Motor neuron (in vitro differentiated cells): ENCODE data around the gene IBTK. TPM values are rescaled to one million over a fixed set of nuclear protein-coding genes. Genes with fewer than 3 reads are reported as not detected.
"Not testable (repeated sequence)": the region's sequence is repeated elsewhere in the genome, so short reads cannot be mapped to it uniquely, and the experiment has no call there.

ENCODE experiments used
- ATAC-seq, 8 experiments: fragments of 200-7000 bp; cut with Tn5 transposase; replicated peaks in 6 of 8; 2 replicates each; pipeline ENCODE4 v1.8.0; 2021; ENCODE audit warnings: mild to moderate bottlenecking in 8 of 8, moderate library complexity in 8 of 8
- H3K27ac ChIP-seq, 2 donors: fragments of 250-450 bp; sonication (Bioruptor Pico); 2 replicates each; pipeline ENCODE4 v1.9.0; 2021; ENCODE audit warnings: antibody characterized with exemption in 2 of 2, mild to moderate bottlenecking in 2 of 2, moderate library complexity in 1 of 2
- H3K4me1 ChIP-seq, 2 donors: fragments of 250-450 bp; sonication (Bioruptor Pico); replicated peaks in 1 of 2; 2 replicates each; pipeline ENCODE4 v1.6.1; 2021; ENCODE audit warnings: antibody characterized with exemption in 2 of 2, mild to moderate bottlenecking in 2 of 2, moderate library complexity in 1 of 2
- H3K4me3 ChIP-seq, 5 donors: fragments of 250-450 bp; sonication (Bioruptor Pico); 2 replicates each; pipeline ENCODE4 v1.9.0; 2021; ENCODE audit warnings: antibody characterized with exemption in 5 of 5, mild to moderate bottlenecking in 5 of 5, moderate library complexity in 4 of 5
- WGBS, 10 experiments: fragments of 450-650 bp; shearing (Covaris generic); methylation state at CpG; one replicate each; pipeline ENCODE4 v1.0.0; 2022; 5-methylcytosine and 5-hydroxymethylcytosine counted together
- in situ Hi-C, 9 experiments: fragments of 400-800 bp; cut with MboI; loops; one replicate each; pipeline ENCODE4 v1.15.0; 2021; ENCODE audit warnings: low sequenced_read_pairs in 9 of 9, low pct_unique_long_range_greater_than_20kb in 2 of 9; ENCODE audit not compliant: unreplicated experiment in 9 of 9
- total RNA-seq, 8 experiments: library from RNA; unstranded; fragments of 300-600 nt; gene quantifications; 2 replicates each; pipeline versions ENCODE4 v1.2.3 to v1.2.4, GENCODE V29; 2022

IBTK gene
- total RNA-seq, 8 experiments from 2014 or later: 23.1 to 46.3 (median 29.5) TPM

DNA sequence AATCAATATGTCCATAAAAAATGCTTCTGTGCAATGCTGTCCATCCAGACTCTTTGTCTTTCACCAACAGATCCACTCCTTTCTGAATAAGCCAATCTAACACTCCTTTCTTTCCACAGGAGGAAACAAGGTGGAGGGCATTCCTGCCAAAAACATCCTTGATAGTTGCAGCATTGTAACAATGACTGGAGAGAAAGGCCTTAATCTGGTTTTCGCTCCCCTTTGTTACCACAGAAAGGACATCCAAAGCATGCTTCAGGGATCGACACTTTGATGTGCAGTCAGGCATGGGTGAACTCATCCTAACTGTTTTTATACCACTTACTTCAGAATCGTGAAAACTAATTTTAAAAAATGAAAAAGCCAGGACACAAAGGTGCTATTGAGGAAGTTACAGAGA, 7.4 kb downstream of the IBTK start:
- no peak overlapping the region for H3K27ac ChIP-seq
- no peak overlapping the region for H3K4me3 ChIP-seq
- WGBS, 10 experiments: 7 to 100% (median 82%) methylated on average over 2 to 3 of the region's 3 CpGs; no CpG with 5 or more reads in 1 of the 10 experiments
- peaks cover 0 to 9% of the 10 kb centered on the region in 2 donors for H3K4me1 ChIP-seq
- no peak for ATAC-seq
- in situ Hi-C loops: no loop called here

DNA sequence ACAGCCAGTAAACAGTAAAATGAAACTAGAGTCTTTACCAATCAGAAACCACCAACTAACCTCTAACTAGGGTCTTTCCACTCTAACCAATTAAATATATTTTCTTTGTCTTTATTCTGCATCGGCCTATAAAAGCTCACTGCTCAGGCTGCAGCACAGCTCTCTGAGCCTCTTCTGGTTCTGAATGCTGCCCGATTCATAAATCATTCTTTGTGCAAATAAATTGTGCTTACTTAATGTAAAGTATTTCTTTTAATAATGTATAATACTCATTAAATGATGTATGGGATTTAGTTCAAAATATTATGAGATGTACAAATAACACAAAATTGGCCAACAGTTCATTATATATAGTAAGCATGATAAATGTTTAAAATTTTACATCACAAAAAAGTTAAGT, 7.9 kb downstream of the IBTK start:
- in situ Hi-C loops: no loop called here
- peaks cover 0 to 7% of the 10 kb centered on the region in 2 donors for H3K4me1 ChIP-seq
- WGBS, 10 experiments: 70 to 100% (median 90%) methylated on average over 1 to 2 of the region's 2 CpGs; no CpG with 5 or more reads in 3 of the 10 experiments
- ATAC-seq: no peak
- no peak overlapping the region for H3K27ac ChIP-seq
- no peak overlapping the region for H3K4me3 ChIP-seq

GRCh38 chr6:82237013-82237412, 10.5 kb downstream of the IBTK start:
- in situ Hi-C loops: no loop called here
- Histone ChIP-seq H3K27ac (no peak overlapping the region), H3K4me3 (no peak overlapping the region), H3K4me1 (peaks cover 0 to 3% of the 10 kb centered on the region in 2 donors)
- no peak for ATAC-seq
- WGBS, 10 experiments: 60 to 100% (median 82%) methylated on average over 1 of the region's 1 CpG; no CpG with 5 or more reads in 6 of the 10 experiments

GRCh38 chr6:82227770-82228169, 19.8 kb downstream of the IBTK start:
- H3K27ac ChIP-seq: no peak overlapping the region
- ATAC-seq: no peak
- in situ Hi-C loops: no loop called here
- no peaks in the 10 kb centered on the region for H3K4me1 ChIP-seq
- WGBS, 10 experiments: 90 to 100% (median 100%) methylated on average over 1 of the region's 1 CpG
- H3K4me3 ChIP-seq: no peak overlapping the region

- in situ Hi-C loops: loop anchor here in 1 of 9 experiments (25.0 kb wide), 1 partner anchor 942 kb away; no protein-coding TSS in a partner anchor
- Histone ChIP-seq H3K4me1 (no peaks in the 10 kb centered on the region), H3K27ac (no peak overlapping the region), H3K4me3 (no peak overlapping the region)
- no peak for ATAC-seq
- WGBS, 10 experiments: 86 to 100% (median 93%) methylated on average over 1 to 2 of the region's 2 CpGs; no CpG with 5 or more reads in 1 of the 10 experiments
Observed at GRCh38 chr6:82220167-82220566, 27.4 kb downstream of the IBTK start.

DNA sequence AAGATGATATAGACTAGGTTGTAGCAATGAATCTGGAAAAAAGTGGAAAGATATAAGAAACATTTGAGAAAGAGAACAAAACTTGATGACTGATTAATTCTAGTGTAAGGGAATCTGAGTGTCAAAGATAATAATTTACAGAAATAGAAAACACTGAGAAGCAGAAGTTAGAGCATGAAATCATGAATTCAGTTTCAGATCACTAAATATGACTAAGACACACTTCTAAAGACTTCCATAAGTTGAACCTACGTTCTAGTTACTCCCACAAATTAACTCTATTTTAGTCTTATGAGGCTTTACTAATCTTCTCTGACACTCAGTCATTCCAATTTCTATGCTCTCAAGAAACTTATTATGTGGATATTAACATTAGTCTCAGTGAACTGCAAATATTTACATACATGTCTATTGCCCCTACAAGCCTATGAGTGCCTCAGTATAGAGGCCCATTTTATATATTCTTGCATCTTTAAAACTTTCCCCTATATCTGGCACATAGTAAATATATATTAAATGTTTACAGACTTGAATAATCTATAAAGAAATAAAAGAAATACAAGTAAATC, 30.4 kb downstream of the IBTK start:
- H3K4me1 ChIP-seq: no peaks in the 10 kb centered on the region
- WGBS, 10 experiments: 62 to 100% (median 87%) methylated on average over 1 of the region's 1 CpG
- ATAC-seq: no peak

GRCh38 chr6:82216549-82216948, 31.0 kb downstream of the IBTK start:
- 80 to 100% (median 91%) methylated on average over 1 to 2 of the region's 2 CpGs for WGBS, 10 experiments
- Histone ChIP-seq H3K4me3 (no peak overlapping the region), H3K27ac (no peak overlapping the region), H3K4me1 (no peaks in the 10 kb centered on the region)
- no peak for ATAC-seq
- in situ Hi-C loops: loop anchor here in 1 of 9 experiments (25.0 kb wide), 1 partner anchor 946 kb away; no protein-coding TSS in a partner anchor

More for the DNA sequence above, 30.4 kb downstream of the IBTK start:
- no peak overlapping the region for H3K4me3 ChIP-seq
- H3K27ac ChIP-seq: no peak overlapping the region
- in situ Hi-C loops: loop anchor here in 1 of 9 experiments (25.0 kb wide), 1 partner anchor 945 kb away; no protein-coding TSS in a partner anchor

DNA sequence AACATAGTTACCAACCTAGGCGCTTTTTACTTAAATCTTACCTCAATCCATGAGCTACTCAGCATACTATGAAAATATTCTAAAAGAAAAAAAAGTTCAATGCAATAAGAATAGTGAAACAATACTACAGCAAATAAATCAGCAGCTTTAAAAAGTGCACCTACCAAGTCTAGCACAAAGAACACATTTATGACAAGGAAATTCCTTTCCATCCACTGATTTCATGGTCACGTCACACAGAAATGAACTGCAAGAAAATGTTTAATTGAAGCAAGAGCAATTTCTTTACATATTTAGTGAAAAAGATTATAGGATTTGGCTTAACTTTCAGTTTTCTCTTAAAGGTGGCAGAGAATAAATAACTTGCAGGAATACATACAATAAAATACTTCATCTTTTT, 36.2 kb downstream of the IBTK start:
- in situ Hi-C loops: loop anchor here in 1 of 9 experiments (25.0 kb wide), 1 partner anchor 951 kb away; no protein-coding TSS in a partner anchor
- no peak overlapping the region for H3K4me3 ChIP-seq
- no peak overlapping the region for H3K27ac ChIP-seq
- no peaks in the 10 kb centered on the region for H3K4me1 ChIP-seq
- no peak for ATAC-seq
- 83 to 100% (median 98%) methylated on average over 1 to 2 of the region's 2 CpGs; no CpG with 5 or more reads in 1 of the 10 experiments for WGBS, 10 experiments

- ATAC-seq: no peak
- no peak overlapping the region for H3K27ac ChIP-seq
- H3K4me3 ChIP-seq: no peak overlapping the region
- WGBS, 10 experiments: 62 to 100% (median 82%) methylated on average over 2 to 4 of the region's 4 CpGs
- in situ Hi-C loops: loop anchor here in 1 of 9 experiments (25.0 kb wide), 1 partner anchor 953 kb away; no protein-coding TSS in a partner anchor
- no peaks in the 10 kb centered on the region for H3K4me1 ChIP-seq
Observed at GRCh38 chr6:82208913-82209312, 38.6 kb downstream of the IBTK start.

- ATAC-seq: peak in 1 of 8 experiments; percentile 39
- H3K4me3 ChIP-seq: no peak overlapping the region
- H3K27ac ChIP-seq: no peak overlapping the region
- no peaks in the 10 kb centered on the region for H3K4me1 ChIP-seq
- 86 to 100% (median 94%) methylated on average over 1 of the region's 1 CpG; no CpG with 5 or more reads in 2 of the 10 experiments for WGBS, 10 experiments
- in situ Hi-C loops: loop anchor here in 1 of 9 experiments (25.0 kb wide), 1 partner anchor 956 kb away; no protein-coding TSS in a partner anchor
Observed at GRCh38 chr6:82205930-82206392, 41.6 kb downstream of the IBTK start.

DNA sequence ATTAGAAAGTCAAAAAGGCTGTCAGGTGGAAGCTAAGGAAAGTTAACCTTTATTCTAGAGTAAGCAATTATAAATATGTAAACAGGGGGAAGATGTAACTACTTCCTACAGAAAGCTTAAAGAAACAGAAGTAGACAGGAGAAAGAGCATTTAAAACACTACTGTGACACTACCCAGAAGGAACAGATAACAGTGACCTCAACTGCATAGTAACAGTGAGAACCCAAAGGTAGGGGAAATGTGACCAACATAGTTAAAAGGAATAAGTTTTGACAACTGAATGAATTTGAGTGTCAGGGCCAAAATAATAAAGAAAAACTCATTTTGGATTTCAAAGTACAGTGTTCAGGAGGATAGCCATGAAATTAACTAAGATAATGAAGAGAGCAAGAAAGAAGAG, 43.5 kb downstream of the IBTK start:
- no peak for ATAC-seq
- Histone ChIP-seq H3K27ac (no peak overlapping the region), H3K4me1 (no peaks in the 10 kb centered on the region), H3K4me3 (no peak overlapping the region)
- in situ Hi-C loops: loop anchor here in 1 of 9 experiments (25.0 kb wide), 1 partner anchor 958 kb away; no protein-coding TSS in a partner anchor

- in situ Hi-C loops: no loop called here
- no peak for ATAC-seq
- Histone ChIP-seq H3K4me3 (no peak overlapping the region), H3K4me1 (no peaks in the 10 kb centered on the region), H3K27ac (no peak overlapping the region)
- 78 to 98% (median 91%) methylated on average over 1 to 4 of the region's 4 CpGs; no CpG with 5 or more reads in 2 of the 10 experiments for WGBS, 10 experiments
Observed at GRCh38 chr6:82197784-82198183, 49.8 kb downstream of the IBTK start.

DNA sequence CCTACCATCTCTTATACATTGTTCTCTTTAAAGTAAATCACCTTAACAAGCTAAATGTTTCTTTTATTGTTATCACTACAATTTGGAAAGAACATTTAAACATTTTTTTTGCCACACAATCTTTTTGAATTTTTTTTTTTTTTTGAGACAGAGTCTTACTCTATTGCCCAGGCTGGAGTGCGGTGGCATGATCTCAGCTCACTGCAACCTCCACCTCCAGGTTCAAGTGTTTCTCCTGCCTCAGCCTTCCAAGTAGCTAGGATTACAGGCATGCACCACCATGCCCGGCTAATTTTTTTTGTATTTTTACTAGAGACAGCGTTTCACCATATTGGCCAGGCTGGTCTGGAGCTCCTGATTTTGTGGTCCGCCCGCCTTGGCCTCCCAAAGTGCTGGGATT, 50.3 kb downstream of the IBTK start:
- in situ Hi-C loops, H3K4me1 ChIP-seq, H3K27ac ChIP-seq, H3K4me3 ChIP-seq, ATAC-seq: not testable (repeated sequence)
- 84 to 100% (median 96%) methylated on average over 1 to 5 of the region's 5 CpGs for WGBS, 10 experiments

DNA sequence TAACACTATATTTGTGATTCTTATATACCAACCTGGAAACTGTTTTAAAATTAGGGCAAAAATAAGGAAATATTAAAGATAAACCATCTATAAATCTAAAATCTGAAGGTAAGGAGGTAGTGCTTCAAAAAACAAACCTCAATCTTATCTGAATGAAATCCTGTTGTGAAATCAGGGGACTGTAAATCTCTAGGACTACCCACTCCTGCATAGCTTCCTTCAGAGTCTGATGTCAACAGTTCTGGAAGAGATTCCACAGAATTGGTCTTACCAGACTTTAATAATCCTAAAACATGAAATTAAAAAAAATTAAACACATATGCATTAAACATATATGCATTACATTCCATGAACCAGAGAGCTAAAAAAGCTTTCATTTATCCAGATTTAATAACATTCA, 51.4 kb downstream of the IBTK start:
- no peak for ATAC-seq
- Histone ChIP-seq H3K27ac (no peak overlapping the region), H3K4me1 (no peaks in the 10 kb centered on the region), H3K4me3 (no peak overlapping the region)
- in situ Hi-C loops: no loop called here
